Stomach (tissue), 4 donors: ENCODE results near the gene EFHD1.

Source experiments
- EP300 ChIP-seq: sonication (generic); formaldehyde crosslinking; IDR thresholded peaks from one replicate; pipeline ENCODE4 v1.6.1; 2017; ENCODE audit warnings: antibody characterized with exemption
- POLR2A ChIP-seq, 4 donors: fragments of 450-650 bp; IDR thresholded peaks; one replicate each; pipeline ENCODE4 v1.6.1; 2016; ENCODE audit warnings: antibody characterized with exemption in 4 of 4, control low read depth in 2 of 4, mild to moderate bottlenecking in 1 of 4, moderate library complexity in 1 of 4
- POLR2AphosphoS5 ChIP-seq, 3 donors: sonication (generic); formaldehyde crosslinking; IDR thresholded peaks; one replicate each; pipeline ENCODE4 v1.6.1; 2016; ENCODE audit warnings: antibody characterized with exemption in 3 of 3
- TF ChIP-seq, protein P1 (sequence below), 7 experiments: fragments of 450-650 bp in 4 of 7; fragments of 200-600 bp in 3 of 7; sonication (generic) in 3 of 7; IDR thresholded peaks; one replicate each; pipeline ENCODE4 v1.5.1; 2016 to 2019; ENCODE audit warnings: antibody characterized with exemption in 7 of 7, control low read depth in 2 of 7, mild to moderate bottlenecking in 1 of 7

DNA sequence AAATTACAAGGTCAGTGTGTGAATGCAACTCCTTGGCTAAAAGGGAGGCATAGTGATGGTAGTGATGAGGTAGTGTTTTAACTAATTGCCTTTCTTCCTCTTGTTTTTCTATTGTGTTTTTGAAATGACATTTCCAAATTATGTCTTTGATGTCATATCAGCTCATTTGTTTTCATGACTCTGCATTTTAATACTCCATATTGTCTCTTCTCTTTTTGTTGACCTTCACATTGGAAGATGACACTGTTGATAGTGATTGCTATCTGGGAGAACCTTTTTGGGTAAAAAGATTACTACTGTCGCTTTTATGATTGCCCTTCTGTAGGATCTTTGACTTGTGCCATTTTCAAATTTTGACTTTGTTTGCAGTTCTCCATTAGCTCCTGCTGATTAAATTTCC, 66.8 kb downstream of the EFHD1 start:
- TF ChIP-seq POLR2A (IDR thresholded peaks at IDR 0.05) (no peak), POLR2AphosphoS5 (IDR thresholded peaks at IDR 0.05) (no peak), EP300 (no peak)
- TF ChIP-seq, protein P1, sequence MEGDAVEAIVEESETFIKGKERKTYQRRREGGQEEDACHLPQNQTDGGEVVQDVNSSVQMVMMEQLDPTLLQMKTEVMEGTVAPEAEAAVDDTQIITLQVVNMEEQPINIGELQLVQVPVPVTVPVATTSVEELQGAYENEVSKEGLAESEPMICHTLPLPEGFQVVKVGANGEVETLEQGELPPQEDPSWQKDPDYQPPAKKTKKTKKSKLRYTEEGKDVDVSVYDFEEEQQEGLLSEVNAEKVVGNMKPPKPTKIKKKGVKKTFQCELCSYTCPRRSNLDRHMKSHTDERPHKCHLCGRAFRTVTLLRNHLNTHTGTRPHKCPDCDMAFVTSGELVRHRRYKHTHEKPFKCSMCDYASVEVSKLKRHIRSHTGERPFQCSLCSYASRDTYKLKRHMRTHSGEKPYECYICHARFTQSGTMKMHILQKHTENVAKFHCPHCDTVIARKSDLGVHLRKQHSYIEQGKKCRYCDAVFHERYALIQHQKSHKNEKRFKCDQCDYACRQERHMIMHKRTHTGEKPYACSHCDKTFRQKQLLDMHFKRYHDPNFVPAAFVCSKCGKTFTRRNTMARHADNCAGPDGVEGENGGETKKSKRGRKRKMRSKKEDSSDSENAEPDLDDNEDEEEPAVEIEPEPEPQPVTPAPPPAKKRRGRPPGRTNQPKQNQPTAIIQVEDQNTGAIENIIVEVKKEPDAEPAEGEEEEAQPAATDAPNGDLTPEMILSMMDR (IDR thresholded peaks at IDR 0.05): no peak
